HG03469 (cell line): ENCODE measurements around the gene TNFSF15.
A peak's percentile ranks its signal among the peaks of the same experiment; 100 is the strongest.
"Not testable (repeated sequence)": the region's sequence is repeated elsewhere in the genome, so short reads cannot be mapped to it uniquely, and the experiment has no call there.

Experiments
- ATAC-seq: cut with Tn5 transposase; IDR thresholded peaks from one replicate; pipeline ENCODE4 v1.9.1; 2021; ENCODE audit warnings: mild to moderate bottlenecking, moderate library complexity, moderate number of reproducible peaks; ENCODE audit not compliant: unreplicated experiment

TNFSF15 gene

GRCh38 chr9:114757984-114758383, 47.9 kb downstream of the TNFSF15 start:
- ATAC-seq = no peak

- ATAC-seq = no peak
Measured at GRCh38 chr9:114757395-114757794, 48.4 kb downstream of the TNFSF15 start.

GRCh38 chr9:114756920-114757319, 48.9 kb downstream of the TNFSF15 start:
- no peak for ATAC-seq

DNA sequence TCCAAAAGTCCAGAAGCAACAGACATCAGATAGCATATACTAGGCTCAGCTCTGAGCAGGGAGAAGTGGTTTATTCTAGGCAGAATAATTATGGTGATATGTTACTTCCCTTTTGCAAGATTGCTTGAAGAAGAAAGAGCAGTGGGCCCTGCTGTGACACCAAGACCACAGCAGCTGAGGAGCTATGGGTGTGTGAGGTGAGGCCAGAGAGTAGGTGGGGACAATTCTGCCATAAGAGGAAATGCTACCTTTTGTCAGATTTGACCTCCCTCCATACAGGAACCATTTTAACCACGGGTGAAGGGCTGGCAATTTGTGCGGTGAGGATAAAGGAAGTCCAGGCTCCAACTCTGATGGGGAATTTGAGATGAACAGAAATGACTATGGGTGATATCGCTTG, 51.3 kb downstream of the TNFSF15 start:
- peak; percentile 58 for ATAC-seq

DNA sequence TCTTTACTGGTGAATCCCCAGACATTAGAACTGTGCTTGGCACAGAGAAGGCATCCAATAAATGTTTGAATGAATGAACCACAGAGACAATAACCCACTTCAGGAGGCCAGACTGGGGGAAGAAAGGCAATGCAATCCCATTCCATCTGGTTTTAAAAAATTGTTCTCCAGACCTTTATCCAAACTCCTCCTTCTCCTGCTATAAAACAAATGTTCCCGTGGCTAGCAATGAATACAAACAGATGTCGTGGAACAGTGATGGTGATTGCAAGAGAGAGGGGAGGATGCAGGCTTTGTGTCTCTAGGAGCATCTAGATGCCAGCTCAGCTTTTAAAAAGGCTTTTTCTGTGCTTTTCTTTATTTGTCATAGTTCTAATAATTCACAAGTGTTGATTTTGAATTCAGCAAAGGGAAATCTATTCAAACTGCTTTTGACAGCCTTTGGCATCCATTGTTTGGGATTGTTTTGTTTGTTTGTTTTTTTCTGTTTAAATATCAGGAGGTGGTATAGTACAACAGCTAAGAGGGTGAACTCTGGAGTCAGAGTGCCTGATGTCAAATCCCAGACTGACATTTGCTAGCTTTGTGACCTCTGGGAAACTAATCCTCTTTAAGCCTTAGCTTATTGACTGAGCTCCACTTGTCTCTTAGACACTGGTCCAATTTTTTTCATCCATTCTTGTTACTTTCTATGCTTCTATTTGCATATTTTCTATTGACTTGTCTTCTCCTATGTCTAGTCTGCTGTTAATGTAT, 59.1 kb downstream of the TNFSF15 start:
- ATAC-seq = no peak

DNA sequence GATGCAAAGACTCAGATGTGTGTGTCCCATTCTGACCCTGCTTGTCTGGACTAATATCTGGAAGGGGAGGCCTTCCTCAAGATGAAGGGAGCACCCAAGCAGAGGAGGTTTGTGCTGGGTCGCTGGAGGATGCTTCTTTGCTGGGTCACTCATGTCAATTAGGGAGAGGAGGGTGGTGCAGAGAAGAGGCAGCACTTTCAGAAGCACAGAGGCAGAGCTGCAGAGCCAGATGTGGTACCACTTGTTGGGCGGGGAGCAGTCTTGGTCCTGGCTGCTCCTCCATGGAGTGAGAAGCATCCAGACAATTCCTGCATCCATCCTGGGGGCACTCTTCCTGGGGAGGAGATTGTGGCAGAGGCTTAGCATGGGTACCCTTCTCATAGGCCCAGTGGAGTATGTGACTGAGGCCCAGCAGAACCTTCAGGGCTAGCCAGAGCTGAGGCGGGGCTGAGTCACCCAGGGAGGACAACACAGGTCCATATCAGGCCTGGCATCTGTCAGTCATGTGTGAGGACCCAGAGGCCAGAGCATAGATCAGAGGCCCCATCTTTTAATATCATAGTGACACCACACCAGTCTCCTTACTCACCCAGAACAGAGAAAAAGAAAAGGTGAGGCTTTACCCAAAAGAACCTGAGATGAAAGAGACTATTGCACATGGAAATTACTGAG, 59.8 kb downstream of the TNFSF15 start:
- no peak for ATAC-seq

- no peak for ATAC-seq
Measured at GRCh38 chr9:114745108-114745848, 60.6 kb downstream of the TNFSF15 start.

DNA sequence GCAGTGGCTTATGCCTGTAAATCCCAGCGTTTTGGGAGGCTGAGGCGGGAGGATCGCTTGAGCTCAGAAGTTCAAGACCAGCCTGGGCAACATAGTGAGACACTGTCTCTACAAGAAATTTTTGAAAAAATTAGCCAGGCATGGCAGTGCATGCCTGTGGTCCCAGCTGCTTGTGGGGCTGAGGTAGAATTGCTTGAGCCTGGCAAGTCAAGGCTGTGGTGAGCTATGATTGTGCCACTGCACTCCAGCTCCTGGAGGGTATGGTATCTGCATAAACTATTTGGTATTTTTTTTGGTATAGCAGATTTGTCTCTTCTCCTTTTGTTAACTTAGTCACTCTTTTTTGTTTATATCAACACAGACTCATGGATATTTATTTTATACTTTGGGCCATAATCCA, 62.4 kb downstream of the TNFSF15 start:
- no peak for ATAC-seq

- no peak for ATAC-seq
Measured at GRCh38 chr9:114742947-114743346, 62.9 kb downstream of the TNFSF15 start.

GRCh38 chr9:114741521-114741920, 64.3 kb downstream of the TNFSF15 start:
- not testable (repeated sequence) for ATAC-seq

DNA sequence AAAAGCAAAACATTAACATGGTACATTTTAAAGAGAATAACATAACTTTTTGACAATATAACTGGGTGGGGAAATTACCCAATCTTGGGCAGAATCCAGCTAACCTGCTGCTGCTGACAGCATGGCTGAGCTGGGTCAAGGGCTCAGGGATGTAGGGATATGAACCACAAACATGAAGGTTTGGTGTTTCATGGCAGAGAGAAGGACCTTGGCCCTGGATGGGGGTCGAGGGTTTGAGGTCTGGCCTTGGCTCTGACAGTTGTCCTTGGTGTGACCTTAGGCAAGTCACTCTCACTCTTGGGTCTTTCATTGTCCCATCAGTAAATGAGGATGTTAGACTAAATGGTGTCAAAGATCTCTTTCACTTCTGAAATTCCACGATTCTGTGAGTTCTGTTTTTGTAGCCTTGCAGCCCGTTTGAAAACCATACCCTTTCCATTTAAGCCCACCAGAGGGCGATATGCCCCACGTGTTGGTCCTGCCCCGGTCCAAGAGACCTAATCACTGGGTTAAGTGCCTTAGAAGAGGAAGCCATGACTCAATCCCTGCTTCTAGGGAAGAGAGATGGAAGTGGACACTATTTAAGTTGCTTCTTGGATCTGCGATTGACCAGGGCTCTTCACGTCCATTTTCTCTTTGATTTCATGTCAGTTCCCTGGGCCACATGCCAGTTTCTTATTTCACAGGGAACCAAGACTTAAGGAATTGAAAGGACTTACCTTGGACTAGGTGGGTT, 67.1 kb downstream of the TNFSF15 start:
- peak; percentile 52 for ATAC-seq

DNA sequence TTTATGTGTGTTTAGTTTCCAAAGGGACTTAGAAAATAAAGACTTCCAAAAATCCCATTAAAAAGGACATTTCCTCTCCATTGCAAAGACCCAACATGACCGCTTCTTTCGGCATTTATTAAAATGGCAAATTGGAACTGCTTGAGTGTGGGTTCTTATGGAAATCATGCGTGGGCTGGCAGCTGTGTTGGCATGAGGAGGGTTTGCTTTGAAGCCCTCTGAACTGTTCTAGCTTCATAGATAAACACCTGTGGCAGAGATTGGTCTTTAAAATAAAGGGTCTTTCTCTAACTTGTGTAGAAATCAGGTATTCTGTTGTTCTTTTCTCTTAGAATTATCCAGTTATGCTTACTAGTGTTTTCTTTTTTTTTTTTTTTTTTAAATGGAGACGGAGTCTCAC, 68.0 kb downstream of the TNFSF15 start:
- ATAC-seq = no peak

GRCh38 chr9:114737118-114737517, 68.7 kb downstream of the TNFSF15 start:
- ATAC-seq = no peak

GRCh38 chr9:114735704-114736103, 70.1 kb downstream of the TNFSF15 start:
- no peak for ATAC-seq

- not testable (repeated sequence) for ATAC-seq
Measured at GRCh38 chr9:114735139-114735538, 70.7 kb downstream of the TNFSF15 start.
